HG03520 (cell line): Measurements from ENCODE around the gene C1orf232.

Source experiments
- ATAC-seq: cut with Tn5 transposase; IDR thresholded peaks from one replicate; pipeline ENCODE4 v1.9.1; 2021; ENCODE audit warnings: mild to moderate bottlenecking, moderate library complexity; ENCODE audit not compliant: unreplicated experiment

Gene C1orf232

DNA sequence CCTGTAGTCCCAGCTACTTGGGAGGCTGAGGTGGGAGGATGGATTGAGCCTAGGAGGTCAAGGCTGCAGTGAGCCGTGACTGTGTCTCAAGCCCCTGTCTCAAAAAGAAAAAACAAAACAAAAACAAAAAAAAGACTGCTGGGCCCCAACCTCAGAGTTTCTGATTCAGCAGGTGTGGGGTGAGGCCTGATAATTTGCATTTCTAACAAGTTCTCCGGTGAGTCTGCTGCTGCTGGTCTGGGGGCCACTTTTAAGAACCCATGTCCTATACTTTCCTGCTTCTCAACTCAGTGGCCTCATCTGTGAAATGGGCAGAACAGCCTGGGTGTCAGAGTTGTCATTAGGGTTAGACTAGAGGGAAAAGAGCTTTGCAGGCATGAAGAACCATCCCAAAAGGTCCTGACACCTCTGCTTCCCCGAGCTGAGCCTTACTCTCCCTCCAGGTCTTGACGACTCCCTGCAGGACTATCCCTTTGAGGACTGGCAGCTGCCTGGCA, 11.3 kb upstream of the C1orf232 start:
- no peak for ATAC-seq

- no peak for ATAC-seq
Observed at GRCh38 chr1:26177182-26177684, 8.5 kb upstream of the C1orf232 start, which contains the start of gene CNKSR1. TSS of gene CNKSR1 (plus strand) at chr1:26177491. CDS start at chr1:26177548, 57 bp downstream.

- ATAC-seq, result no peak
Observed at GRCh38 chr1:26175346-26175745, 6.6 kb upstream of the C1orf232 start.

DNA sequence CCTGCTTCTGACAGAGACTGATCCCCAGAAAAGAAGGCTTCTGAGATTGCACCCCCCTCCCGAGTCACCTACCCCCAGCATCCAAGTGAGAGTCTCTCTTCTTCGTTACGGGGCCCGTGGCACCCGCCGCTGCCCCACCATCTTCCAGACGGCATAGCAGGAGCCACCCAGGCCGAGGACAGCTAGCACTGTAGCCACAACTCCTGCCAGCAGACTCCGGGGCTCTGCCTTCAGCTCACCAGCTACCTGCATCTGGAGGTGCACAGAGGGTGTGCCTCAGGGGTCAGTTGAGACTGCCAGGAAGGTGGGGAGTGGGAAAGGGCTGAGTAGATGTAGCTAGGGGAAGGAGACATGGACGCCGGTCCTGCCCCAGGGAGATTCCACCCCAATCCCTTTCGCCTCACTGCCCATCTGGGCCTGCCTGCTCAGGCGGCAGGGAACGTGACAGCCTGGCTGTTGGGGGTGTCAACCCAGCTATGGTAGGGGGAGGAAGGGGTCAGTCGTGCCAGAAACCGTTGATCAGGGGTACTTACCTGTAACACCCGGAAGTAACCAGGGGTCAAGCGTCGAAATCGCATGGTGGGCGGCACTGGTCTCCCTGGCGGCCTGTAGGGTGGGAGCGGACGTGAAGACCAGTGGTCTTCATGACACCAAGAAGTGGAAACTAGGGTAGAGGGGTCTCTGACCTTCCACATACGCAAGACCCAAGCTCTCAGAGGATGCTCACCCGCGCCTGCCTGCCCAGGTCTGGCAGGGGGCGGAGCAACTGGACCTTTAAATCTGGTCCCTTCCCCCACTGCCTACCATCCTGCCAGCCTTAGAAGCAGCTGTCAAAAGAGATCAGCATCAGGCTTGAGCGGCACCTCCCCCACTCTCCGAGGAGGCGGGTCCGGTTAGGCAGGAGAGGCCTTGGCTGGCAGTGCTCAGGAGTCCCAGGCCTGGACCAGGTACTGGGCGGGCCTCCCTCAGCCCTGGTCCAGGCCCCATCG, 2.6 kb upstream of the C1orf232 start, which contains the start of gene ZNF593OS:
TSS of gene ZNF593OS (minus strand) at position 749 of the 989 bp plus-strand sequence. CDS start at position 578, 171 bp downstream.
- ATAC-seq, result no peak

DNA sequence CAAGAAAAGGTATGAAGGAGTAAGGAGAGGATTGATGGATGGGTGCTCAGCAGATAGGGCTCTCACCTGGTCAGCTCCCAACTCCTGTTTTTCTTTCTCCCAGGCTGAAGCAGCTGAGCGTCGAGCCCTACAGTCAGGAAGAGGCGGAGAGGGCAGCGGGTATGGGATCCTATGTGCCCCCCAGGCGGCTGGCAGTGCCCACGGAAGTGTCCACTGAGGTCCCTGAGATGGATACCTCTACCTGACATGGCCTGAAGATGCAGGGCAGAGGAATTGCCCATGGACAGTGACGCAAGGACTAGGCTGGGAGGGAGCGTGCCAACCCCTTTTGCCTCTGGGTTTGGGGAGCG, 1.7 kb upstream of the C1orf232 start:
- ATAC-seq, result no peak

GRCh38 chr1:26169669-26170471, 1.1 kb upstream of the C1orf232 start, which contains the start of gene ZNF593:
TSS of gene ZNF593 (plus strand) at chr1:26169908. CDS start at chr1:26169984, 76 bp downstream.
- peak; percentile 85 for ATAC-seq

DNA sequence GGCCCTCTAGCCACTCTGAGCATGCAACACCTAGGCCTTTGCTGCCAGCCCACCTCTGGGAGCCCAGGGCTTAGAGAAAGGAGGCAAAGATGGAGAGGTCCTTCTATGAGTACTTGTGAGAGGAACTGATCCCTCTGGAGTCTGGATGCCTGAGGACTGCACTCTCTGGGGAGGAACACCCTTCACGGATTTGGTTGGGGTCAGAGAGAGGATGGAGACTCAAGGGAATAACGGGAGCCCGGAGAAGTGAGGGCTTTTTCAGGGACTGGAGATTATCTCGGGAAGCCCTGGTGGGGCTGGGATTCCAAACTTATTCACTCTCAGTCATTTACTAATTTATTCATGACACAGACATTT, 413 bp upstream of the C1orf232 start:
- ATAC-seq, result no peak

DNA sequence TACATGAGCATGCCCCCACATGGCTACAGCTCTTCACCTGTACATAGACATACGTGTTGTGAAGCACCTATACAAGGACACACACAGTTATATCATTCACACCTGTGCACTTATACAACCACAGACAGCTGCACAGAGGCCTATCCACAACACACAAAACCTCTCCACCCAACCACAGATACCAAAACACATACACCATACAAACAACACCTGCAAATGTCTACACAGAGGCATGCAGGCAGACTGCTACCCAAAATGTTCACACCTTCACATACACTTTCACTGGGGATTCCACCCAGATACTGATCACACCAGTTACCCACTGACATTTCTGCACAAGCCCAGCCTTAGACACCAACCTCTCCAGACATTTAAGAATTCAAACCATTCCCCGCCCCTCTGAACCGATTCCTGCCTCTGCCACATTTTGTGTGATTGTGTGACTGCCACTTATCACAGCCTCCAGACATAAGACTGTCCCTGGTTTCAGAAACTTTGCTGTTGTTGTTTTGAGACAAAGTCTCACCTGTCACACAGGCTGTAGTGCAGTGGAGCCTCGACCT, 2.0 kb downstream of the C1orf232 start:
- no peak for ATAC-seq

- no peak for ATAC-seq
Observed at GRCh38 chr1:26164861-26165842, 3.6 kb downstream of the C1orf232 start.

DNA sequence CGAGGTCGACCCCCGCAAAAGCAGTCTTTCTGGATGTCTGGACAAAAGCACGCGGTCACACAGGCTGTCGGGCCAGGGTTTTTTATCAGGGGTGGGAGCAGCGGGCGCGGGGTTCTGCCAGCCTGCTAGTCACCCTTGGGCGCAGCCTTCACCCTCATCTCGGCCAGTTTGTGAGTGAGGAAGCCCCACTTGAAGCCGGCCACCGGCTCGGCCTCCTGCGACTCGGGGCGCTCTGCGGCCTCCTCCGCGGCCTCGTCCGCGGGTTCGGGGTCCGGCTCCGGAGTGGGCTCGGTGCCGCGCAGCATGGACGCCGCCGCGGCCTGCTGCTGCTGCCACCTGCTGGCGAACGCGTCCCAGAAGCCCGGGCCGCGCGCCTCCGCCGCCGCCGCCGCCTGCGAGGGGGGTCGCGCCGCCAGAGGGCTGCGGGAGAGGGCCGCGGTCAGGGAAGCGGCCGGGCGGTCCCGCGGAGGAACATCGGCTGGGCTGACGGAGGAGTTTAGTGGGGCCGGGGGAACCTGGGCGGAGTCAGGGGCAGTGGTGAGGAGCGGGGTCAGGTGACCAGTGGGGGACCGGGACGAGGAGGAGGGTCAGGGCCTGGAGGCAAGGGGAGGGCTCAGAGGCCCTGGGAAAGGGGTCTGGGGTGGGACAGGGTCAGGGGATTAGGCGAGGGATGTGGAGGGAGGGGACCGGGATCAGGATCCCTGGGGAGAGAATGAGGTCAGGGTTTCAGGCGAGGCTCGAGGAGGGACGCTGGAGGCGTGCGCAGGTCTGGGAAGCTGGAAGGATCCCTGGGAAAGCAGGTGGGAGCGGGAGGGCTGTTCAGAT, 4.5 kb downstream of the C1orf232 start:
- ATAC-seq, result no peak

- no peak for ATAC-seq
Observed at GRCh38 chr1:26163684-26164035, 5.1 kb downstream of the C1orf232 start.

GRCh38 chr1:26162220-26162709, 6.5 kb downstream of the C1orf232 start:
- ATAC-seq, result no peak

- ATAC-seq, result no peak
Observed at GRCh38 chr1:26161415-26162219, 7.1 kb downstream of the C1orf232 start.

DNA sequence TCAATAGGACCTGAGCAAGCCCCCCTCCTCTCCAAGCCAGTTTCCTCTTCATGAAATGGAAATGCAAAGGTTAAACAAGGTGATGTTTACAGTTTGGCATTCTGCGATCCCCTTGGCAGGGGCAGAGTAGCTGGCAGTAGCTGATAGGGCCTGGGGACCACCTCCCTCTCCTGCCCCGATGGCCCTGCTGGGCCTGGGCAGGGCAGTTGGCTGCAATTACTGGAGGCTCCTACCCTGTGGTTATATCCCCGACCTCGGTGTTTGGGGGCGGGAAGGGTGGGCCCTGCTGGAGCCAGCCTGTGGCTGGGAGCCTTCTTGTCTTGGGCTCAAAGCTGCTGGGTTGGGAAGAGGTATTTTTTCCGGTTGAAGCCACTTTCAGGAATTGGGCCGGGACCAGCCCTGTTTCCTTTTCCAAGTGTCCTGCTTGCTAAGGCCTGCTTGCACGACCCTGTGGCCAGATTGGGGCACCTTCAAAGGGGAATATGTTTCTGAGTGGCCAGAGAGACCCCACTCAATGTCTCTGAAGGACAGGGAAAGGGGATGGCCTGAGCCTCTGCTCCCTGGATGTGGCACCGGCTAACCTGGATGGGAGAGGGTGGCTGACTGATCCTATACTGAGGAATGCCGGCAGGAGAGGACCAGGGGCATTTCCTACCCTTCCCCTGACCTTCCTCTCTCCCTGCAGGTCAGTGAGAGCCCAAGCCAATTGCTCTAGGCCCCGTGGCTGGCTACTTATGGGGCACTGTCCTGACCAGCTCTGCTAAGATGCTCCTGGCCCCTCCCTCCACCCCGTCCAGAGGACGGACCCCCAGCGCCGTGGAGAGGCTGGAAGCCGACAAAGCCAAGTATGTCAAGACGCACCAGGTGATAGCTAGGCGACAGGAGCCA, 8.0 kb downstream of the C1orf232 start:
- ATAC-seq, result no peak

- no peak for ATAC-seq
Observed at GRCh38 chr1:26159743-26160039, 9.1 kb downstream of the C1orf232 start.

- ATAC-seq, result no peak
Observed at GRCh38 chr1:26158908-26159742, 9.6 kb downstream of the C1orf232 start, which contains the start of gene FAM110D. TSS of gene FAM110D (plus strand) at chr1:26159079. CDS start at chr1:26161292, 2,213 bp downstream.
